HG02885 (cell line): ENCODE measurements around the gene LYSMD4.
"Not testable (repeated sequence)": the region's sequence is repeated elsewhere in the genome, so short reads cannot be mapped to it uniquely, and the experiment has no call there.

ENCODE experiments used
- ATAC-seq: cut with Tn5 transposase; IDR thresholded peaks from one replicate; pipeline ENCODE4 v1.9.1; 2021; ENCODE audit warnings: mild to moderate bottlenecking; ENCODE audit not compliant: unreplicated experiment, poor library complexity

The LYSMD4 gene

DNA sequence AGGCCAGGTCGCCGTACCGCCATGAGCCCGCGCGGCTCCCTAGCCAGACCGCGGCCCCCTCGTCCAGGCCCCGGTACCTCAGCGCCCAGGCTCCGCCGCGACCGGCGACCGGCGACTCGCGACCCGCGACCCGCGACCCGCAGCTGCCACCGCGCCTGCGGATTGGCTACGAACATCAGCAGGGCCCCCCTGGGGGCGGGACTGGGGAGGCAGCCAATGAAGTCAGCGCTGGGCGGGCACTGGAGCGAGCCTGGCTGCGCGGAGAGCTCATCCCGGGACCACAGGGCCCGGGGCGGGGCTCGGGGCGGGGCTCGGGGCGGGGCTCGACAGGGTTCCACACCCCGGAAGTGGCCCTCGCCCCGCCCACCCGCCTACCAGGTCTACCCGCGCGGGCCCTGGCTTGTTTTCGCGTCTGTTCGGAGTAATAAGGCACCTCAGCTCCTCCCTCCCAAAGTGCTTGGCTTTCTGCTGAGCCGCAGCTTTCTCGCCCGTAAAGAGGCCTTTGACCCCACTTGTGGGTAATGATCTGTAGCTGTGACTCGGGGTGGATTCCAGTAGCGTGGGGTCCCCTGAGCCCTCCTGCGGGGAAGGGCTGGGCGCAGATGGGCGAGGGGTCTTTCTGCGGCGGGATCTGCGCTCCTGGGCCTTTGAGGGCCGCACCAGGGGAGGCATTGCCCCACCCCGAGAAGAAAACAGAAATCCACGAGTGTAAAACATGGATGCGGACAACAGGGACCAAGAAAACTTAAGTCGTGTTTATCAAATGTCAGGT lies at the start of gene LYSMD4:
Gene LYSMD4 (minus strand): TSS at position 170 of the 772 bp plus-strand sequence. CDS start 1,438 bp downstream, outside the sequence.
- ATAC-seq, result peak; percentile 99

DNA sequence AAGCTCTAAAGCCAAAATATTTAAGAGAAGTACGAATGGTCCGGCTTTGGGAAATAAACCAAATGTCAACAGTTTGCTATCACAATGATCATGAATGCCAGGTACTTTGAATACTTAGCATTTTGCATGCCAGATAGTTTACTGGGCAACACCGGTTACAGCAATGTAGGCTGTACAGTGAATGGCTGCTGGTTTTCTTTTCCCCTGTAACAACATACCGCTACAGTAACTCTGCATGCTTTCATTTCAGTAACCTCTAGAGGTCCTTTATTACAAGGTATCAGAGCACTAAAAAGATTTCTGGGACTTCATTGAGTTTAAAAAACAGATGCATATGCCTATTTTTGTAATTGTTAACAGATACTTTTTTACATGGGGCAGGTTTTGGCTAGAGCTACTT lies 48.8 kb upstream of the LYSMD4 start:
- ATAC-seq, result not testable (repeated sequence)

DNA sequence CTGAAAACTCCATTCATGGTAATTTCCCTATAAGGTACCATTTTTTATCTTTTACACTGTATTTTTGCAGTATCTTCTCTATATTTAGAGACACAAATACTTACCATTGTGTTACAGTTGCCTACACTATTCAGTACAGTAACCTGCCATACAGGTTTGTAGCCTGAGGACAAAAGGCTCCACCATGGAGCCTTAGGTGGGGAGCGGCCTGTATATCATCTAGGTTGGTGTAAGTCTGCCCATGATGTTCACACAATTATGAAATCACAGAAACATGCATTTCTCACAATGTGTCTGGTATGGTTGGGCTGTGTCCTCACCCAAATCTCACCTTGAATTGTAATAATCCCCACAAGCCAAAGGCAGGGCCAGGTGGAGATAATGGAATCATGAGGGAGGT lies 43.9 kb upstream of the LYSMD4 start:
- ATAC-seq, result no peak

DNA sequence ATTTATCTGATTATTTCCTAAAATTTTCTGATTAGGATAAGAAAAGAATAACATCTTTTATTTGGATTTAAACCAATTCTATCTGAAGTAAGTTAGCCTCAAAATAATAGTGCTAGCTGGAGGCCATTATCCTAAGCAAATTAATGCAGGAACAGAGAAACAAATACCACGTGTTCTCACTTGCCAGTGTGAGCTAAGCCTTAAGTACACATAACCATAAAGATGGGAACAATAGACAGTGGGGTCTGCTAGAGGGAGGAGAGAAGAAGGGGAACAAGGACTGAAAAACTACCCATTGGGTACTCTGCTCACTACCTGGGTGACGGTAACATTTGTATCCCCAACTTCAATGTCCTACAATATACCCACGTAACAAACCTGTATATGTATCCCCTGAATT lies 31.3 kb upstream of the LYSMD4 start:
- no peak for ATAC-seq

DNA sequence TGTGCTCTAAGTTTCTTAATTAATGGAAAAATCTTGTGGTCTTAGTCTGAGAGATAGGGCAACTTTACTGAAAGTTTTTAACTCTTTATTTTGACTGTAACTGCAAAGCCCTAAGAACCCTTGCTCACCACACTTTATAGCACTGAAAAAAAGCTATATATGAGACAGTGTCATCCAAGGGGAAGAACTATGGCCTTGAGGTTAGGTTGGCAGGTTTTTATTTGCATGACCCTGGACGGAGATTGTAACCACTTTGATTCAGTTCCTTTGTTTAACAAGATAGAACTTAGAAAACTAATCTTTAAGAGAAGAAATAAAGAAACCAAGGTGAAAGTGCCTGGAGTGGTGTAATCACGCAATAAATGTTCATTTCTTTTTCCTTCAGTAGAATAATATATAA lies 30.6 kb upstream of the LYSMD4 start:
- no peak for ATAC-seq

DNA sequence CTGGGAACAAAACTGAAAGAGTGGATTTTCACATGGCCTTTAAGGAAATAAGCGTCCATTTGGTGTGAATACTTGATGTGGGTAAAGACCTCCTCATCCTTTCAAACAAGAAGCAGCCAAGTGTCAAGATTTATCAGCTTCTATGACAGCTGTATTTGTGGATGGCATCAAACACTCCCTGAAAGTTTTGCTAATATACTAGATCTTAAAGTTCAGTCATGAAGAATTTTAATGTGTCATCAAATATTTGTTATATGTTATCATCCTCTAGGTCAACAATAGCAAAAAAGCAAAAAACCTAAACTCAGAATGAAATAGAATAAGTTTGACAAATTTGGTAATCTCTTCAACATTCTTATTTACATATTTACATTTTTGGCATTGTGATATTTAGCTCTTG lies 29.1 kb upstream of the LYSMD4 start:
- ATAC-seq, result no peak

DNA sequence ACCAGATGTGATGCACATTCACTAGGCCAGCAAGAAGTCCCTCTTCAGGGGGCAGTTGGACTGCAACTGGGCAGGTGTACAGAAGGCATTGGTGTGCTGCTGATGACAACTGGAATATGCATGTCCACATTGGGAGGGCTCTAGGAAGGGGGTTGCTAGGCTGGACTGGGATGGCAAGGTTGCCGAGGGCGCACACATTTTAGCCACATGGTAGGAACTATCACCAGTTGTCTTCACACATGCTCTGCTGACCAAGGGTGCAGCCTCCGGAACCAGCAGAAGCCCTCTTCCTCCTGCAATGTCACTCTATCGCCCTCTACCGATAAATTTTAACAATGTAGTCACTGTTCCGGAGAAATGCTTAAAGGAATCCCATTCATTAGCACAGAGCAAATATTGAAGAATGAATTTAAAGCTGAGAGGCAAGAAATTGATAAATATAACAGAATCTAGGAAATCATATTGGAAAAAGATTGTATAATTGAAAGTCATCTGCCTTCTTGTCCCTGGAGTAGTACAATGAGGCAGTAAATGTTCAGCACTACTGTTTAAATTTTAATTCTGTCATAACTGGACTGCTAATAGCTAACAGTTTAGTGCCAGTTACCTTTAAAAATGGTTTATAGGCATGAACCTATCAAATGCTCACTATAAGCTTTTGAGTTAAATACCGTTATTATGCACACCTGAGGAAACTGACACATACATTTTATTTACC lies 22.6 kb upstream of the LYSMD4 start:
- ATAC-seq, result peak; percentile 95

DNA sequence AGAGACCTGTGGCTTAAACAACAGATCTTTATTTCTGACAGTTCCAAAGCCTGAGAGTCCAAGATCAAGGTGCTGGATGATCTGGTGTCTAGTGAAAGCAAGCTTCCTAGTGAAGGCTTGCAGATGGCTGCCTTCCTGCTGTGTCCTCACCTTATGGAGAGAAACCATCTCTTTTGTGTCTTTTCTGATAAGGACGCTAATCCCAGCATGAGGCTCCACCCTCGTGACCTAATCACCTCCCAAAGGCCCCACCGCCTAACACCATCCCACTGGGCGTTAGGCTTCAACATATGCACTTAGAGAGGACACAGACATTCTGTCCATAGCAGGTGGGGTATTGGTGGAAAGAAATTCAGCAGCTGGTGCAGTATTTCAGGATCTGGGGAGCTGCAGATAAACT lies 19.8 kb upstream of the LYSMD4 start:
- no peak for ATAC-seq

DNA sequence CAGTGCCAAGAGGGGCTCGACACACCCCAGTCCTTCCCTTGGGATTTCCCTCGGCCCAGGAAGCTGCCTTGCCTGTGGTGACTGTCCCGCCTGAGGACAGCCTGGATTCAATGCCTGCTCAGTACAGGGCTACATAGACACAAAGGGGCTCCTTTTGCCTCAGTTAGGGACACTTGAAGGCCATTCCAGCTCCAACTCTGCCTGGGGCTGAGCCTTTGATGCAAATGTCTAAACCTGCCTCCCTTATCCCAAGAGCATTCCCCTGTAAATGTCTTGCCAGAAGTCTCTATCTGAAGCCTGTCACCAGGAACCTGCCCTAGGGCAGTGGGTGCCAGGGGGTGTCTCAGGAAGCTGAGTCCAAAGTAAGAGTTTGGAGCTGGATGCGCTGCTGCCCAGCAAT lies 19.3 kb upstream of the LYSMD4 start:
- no peak for ATAC-seq

DNA sequence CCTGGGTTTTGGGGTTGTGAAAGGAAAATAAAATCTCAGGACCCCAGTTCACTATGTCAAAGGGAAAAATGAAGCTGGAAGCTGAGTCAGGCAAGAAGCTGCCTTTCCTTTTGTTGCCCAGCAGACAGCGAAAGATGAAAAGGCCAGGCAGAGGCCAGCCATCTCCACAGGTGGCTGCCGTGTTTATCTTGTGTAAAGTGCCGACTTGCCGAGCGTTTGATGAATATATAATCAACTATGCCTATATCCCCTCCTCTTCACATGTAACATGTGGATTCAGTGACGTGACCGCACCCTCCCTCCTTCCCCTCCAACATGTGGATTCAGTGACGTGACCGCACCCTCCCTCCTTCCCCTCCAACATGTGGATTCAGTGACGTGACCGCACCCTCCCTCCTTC lies 17.1 kb upstream of the LYSMD4 start:
- ATAC-seq, result not testable (repeated sequence)

DNA sequence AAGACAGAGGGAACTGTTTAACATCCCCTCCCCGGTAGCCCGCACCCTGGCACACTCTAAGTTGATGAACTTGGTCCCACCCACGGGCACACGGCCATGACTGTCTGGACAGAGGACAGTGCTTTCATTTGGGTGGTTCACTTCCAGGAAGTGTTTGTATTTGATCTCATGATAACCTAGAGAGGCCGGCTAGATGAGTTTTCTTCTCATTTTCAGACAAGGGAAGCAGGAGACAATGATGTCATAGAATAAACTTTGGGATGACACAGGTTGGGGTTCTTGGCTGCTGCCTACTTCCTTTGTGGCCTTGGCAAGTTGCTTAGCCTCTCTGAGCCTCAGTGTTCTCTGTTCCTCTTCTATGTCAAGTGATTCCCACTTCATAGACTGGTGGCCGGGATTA lies 16.1 kb upstream of the LYSMD4 start:
- ATAC-seq, result no peak

DNA sequence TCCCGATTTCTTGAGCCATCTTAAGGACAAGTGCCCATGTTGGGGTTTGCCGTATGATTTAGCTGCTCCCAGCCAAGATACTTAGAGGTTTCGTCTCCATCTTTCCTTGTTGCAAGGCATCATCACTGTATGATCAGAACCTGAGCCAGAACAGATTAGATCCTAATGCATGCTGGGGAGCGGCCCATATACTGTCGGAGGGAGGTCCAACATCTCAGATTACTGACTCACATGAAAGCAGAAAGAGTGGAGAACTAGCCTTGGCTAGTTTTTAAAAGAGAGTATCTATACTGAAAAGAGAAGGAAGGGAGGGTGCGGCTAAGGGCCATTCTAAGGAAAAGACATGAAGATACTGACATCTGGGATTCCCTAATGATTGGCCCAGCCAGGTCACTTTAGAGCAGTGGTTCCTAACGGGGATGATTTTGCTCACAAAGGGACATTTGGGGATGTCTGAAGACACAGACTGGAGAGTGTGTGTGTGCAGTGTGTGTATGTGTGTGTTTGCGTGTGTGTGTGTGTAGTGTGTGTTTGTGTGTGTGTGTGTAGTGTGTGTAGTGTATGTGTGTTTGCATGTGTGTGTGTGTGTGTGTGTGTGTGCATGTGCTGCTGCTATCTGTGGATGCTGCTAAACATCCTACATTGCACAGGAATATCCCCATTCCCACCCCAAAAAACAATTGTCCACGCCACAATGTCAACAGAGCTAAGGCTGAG lies 12.3 kb upstream of the LYSMD4 start:
- no peak for ATAC-seq

DNA sequence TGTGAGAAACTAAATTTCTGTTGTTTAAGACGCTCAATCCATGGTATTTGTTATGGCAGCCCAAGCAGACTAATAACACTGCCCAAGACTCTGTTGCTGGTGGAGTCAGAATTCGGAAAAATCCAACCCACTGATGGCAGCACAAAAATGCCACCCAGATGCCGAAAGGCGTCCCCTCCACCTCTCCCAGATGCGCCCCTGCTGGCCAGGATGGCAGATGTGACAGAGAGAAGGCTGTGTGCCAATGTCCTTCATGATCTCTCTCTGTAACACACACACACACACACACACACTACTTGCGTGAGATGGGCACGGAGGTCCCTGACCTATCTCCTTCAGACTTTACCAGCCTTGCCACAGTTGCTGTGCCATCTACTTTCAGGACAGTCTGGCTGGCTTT lies 10.9 kb upstream of the LYSMD4 start:
- no peak for ATAC-seq

DNA sequence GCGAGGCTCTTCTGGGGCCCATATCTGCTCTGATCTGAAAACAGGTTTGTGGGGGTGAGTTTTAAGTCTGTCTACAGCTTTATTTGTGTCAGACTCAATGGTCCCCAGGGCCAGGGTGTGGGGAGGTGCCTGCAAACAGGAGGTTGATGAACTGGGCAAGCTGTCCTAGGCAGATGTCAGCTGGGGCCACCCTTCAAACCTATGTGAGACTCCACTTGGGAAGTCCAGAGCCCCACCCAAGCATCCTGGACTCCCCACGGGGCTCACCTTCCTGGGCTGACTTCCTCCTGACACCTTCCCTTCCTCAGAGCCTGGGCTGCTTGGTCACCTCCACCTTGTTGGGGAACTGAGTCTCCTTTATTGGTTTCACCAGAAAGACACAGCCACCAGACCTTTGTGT lies 8.6 kb upstream of the LYSMD4 start:
- no peak for ATAC-seq

DNA sequence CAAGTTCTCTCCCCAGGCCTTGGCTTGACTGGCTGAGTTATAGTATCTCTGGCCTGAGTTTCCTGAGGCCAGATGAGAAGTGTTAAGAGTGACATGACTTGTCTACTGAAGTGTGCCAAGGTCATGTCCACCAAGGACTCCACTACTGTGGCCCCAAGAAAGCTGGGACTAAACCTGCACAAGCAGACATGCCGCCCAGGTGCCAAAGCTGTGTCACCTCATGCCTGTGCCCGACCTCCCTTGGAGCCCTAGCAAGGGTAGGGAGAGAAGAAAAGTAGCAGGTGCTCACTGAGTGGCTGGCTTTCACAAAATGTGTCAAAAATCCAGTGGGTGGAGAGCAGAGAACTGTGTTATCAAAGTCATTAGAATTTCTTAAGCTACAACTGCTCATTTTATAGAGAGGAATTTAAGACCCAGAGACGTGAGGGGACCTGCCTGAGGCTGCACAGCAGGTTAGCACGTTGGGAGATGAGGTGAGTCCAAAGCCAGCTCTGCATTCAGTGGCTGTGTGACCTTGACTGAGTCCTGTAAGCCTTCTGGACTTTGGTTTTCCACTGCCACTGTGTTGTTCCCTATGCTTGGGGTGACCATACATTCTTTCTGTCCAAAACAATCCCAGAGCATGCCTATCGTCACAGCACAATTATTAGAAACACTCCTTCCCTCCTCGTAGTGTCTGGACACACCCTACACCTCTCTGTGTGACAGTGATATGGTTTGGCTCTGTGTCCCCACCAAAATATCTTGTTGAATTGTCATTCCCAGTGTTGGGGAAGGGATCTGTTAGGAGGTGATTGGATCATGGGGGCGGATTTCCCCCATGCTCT lies 5.0 kb upstream of the LYSMD4 start:
- ATAC-seq, result no peak

DNA sequence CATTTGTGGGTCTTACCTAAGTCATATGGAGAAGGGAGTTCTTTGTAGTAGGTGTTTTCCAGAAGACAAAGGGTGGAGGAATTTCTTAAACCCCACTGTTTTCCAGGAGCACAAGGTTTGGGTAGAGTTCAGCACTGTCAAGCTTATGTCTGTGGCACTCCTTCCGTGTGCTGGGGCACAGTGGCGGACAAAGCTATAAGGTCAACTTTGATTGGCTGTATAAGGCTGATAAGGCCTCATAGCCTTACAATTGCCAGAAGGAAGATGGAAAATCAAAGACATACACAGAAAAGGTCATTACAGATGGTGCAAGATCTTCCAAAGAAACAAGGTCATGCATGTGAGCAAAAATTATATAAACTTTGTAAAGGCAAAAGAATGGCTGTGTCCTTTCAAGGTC lies 3.5 kb upstream of the LYSMD4 start:
- no peak for ATAC-seq

DNA sequence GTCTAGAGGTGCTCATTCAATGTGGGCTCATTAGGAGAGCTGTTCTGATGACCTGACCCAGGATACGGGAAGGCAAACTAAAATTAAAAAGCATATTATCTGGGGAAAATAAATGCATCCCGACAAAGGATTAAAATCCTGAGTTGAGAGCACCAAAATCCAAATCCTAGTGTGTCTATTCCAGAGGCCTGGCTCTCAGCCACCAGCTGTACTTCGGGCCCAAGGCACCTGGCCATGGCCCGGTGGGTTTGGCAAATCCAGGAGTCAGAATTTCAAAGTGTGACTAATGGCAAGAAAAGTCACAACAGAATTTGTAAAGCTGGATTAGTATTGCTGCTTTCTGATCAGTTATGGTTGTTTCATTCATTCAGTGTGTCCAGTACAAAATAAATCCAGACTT lies 2.6 kb upstream of the LYSMD4 start:
- no peak for ATAC-seq

DNA sequence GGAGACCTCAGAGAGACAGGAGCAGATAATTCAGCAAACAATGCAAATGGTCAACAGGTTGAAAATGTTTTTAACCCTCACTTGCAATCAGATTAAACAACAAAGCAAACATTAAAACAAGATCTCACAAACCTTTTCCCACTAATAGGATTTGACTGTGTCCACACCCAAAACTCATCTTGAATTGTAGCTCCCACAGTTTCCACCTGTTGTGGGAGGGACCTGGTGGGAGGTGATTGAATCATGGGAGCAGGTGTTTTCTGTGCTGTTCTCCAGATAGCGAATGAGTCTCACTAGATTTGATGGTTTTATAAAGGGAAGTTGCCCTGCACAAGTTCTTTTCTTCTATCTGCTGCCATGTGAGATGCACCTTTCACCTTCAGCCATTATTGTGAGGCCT lies 1.3 kb upstream of the LYSMD4 start:
- ATAC-seq, result no peak

DNA sequence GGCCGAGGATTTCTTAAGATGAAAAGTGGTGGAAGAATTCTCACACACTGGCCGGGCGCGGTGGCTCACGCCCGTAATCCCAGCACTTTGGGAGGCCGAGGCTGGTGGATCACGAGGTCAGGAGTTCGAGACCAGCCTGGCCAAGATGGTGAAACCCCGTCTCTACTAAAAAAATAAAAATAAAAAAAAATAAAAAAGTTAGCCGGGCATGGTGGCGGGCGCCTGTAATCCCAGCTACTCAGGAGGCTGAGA lies 729 bp upstream of the LYSMD4 start:
- not testable (repeated sequence) for ATAC-seq

DNA sequence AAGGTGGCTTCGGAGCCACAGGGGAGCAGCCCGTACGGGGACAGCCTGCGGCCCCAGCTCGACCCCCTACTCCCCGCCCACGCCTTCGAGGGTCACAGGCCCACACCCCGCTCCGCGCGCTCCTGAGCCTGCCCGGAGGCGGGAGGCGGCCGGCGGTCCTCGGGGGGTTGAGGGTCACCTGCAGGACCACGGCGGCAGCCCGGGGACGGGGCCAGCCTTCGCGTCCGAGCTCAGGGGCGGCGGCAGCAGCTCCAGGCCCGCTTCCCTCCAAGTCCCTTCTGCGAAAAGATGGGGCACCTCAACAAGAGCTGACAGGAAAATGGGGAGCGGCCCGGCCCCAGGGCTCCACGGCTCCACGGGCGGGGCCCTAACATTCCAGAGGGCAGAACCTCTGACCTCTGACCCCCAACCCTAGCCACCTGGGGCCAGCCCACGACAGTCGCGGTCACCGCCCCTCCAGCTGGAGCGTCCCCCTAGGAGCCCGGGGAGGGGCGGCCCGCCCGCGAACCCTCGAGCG lies 428 bp downstream of the LYSMD4 start:
- ATAC-seq, result peak; percentile 10
